ENCODE measurements around the gene HDAC4. TPM values are rescaled to one million over a fixed set of nuclear protein-coding genes. Genes with fewer than 3 reads are reported as not detected.

The HDAC4 gene
- total and polyA plus RNA-seq, 2 experiments from 2014 or later: 8.1 to 41.8 TPM

DNA sequence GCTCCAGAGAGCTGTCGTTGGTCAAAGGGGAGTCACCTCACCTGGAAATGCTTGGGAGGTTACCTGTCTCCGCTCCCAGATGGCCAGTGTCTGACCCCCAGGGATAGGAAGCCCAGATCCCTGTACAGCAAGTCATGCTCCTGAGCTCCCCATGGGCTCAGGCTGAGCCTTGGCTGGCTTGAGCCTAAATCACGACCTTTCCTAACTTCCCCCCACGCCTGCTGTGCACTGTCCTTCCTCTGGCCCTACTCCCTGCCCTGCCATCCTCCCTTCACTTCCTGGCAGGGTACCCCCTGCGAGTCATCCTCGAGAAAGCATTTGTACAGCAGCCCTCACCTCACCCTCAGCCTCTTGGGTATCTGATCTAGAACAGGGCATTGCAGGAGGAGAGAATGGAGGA, 9.2 kb upstream of the HDAC4 start:
- ATAC-seq (no peak), DNase-seq (ENCODE audit: low spot score) (no peak)
- H3K4me1 ChIP-seq (ENCODE audit: insufficient read depth): no peaks in the 10 kb centered on the region
- H3K9me2 ChIP-seq (ENCODE audit: insufficient read depth): no peaks in the 10 kb centered on the region
- H3K27me3 ChIP-seq (ENCODE audit: insufficient read depth): no peaks in the 10 kb centered on the region
- peaks cover 13% of the 10 kb centered on the region for H3K27me3 Mint-ChIP-seq (ENCODE audit: insufficient read depth, low read depth, poor library complexity)
- H3K79me2 ChIP-seq (replicated peaks; ENCODE audit: insufficient read depth): no peaks in the 10 kb centered on the region
- no peaks in the 10 kb centered on the region for H3F3A ChIP-seq (replicated peaks; ENCODE audit: low read depth)
- no peak for TF ChIP-seq CREB1 (CRISPR knock-in tag; IDR thresholded peaks at IDR 0.05; ENCODE audit: low read depth)
- TF ChIP-seq, protein P1, sequence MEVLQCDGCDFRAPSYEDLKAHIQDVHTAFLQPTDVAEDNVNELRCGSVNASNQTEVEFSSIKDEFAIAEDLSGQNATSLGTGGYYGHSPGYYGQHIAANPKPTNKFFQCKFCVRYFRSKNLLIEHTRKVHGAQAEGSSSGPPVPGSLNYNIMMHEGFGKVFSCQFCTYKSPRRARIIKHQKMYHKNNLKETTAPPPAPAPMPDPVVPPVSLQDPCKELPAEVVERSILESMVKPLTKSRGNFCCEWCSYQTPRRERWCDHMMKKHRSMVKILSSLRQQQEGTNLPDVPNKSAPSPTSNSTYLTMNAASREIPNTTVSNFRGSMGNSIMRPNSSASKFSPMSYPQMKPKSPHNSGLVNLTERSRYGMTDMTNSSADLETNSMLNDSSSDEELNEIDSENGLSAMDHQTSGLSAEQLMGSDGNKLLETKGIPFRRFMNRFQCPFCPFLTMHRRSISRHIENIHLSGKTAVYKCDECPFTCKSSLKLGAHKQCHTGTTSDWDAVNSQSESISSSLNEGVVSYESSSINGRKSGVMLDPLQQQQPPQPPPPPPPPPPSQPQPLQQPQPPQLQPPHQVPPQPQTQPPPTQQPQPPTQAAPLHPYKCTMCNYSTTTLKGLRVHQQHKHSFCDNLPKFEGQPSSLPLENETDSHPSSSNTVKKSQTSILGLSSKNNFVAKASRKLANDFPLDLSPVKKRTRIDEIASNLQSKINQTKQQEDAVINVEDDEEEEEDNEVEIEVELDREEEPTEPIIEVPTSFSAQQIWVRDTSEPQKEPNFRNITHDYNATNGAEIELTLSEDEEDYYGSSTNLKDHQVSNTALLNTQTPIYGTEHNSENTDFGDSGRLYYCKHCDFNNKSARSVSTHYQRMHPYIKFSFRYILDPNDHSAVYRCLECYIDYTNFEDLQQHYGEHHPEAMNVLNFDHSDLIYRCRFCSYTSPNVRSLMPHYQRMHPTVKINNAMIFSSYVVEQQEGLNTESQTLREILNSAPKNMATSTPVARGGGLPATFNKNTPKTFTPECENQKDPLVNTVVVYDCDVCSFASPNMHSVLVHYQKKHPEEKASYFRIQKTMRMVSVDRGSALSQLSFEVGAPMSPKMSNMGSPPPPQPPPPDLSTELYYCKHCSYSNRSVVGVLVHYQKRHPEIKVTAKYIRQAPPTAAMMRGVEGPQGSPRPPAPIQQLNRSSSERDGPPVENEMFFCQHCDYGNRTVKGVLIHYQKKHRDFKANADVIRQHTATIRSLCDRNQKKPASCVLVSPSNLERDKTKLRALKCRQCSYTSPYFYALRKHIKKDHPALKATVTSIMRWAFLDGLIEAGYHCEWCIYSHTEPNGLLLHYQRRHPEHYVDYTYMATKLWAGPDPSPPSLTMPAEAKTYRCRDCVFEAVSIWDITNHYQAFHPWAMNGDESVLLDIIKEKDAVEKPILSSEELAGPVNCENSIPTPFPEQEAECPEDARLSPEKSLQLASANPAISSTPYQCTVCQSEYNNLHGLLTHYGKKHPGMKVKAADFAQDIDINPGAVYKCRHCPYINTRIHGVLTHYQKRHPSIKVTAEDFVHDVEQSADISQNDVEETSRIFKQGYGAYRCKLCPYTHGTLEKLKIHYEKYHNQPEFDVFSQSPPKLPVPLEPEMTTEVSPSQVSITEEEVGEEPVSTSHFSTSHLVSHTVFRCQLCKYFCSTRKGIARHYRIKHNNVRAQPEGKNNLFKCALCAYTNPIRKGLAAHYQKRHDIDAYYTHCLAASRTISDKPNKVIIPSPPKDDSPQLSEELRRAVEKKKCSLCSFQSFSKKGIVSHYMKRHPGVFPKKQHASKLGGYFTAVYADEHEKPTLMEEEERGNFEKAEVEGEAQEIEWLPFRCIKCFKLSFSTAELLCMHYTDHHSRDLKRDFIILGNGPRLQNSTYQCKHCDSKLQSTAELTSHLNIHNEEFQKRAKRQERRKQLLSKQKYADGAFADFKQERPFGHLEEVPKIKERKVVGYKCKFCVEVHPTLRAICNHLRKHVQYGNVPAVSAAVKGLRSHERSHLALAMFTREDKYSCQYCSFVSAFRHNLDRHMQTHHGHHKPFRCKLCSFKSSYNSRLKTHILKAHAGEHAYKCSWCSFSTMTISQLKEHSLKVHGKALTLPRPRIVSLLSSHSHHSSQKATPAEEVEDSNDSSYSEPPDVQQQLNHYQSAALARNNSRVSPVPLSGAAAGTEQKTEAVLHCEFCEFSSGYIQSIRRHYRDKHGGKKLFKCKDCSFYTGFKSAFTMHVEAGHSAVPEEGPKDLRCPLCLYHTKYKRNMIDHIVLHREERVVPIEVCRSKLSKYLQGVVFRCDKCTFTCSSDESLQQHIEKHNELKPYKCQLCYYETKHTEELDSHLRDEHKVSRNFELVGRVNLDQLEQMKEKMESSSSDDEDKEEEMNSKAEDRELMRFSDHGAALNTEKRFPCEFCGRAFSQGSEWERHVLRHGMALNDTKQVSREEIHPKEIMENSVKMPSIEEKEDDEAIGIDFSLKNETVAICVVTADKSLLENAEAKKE (CRISPR knock-in tag; IDR thresholded peaks at IDR 0.05): no peak
- no peak for TF ChIP-seq CTCF (conservative IDR thresholded peaks at IDR 0.05; ENCODE audit: low read depth in 2 of 2)
- no peak for TF ChIP-seq STAT1 (IDR thresholded peaks at IDR 0.05; ENCODE audit: unreplicated experiment)
- no peak for TF ChIP-seq REST (IDR thresholded peaks at IDR 0.05; ENCODE audit: unreplicated experiment)
- TF ChIP-seq EZH2phosphoT487 (IDR thresholded peaks at IDR 0.05; ENCODE audit: unreplicated experiment): no peak
- TF ChIP-seq, protein P2, sequence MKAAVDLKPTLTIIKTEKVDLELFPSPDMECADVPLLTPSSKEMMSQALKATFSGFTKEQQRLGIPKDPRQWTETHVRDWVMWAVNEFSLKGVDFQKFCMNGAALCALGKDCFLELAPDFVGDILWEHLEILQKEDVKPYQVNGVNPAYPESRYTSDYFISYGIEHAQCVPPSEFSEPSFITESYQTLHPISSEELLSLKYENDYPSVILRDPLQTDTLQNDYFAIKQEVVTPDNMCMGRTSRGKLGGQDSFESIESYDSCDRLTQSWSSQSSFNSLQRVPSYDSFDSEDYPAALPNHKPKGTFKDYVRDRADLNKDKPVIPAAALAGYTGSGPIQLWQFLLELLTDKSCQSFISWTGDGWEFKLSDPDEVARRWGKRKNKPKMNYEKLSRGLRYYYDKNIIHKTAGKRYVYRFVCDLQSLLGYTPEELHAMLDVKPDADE (IDR thresholded peaks at IDR 0.05): no peak
- no peak for TF ChIP-seq ZNF114 (CRISPR knock-in tag; IDR thresholded peaks at IDR 0.05)
- no peak for TF ChIP-seq POLR2AphosphoS5 (IDR thresholded peaks at IDR 0.05; ENCODE audit: low read depth)
- TF ChIP-seq JUNB (IDR thresholded peaks at IDR 0.05; ENCODE audit: unreplicated experiment): no peak
- TF ChIP-seq NANOG (IDR thresholded peaks at IDR 0.05; ENCODE audit: borderline replicate concordance): no peak
- no peak for TF ChIP-seq ZNF331 (CRISPR knock-in tag; IDR thresholded peaks at IDR 0.05; ENCODE audit: low read depth)
- H3K36me3 ChIP-seq (ENCODE audit: insufficient read depth): no peaks in the 10 kb centered on the region
- H3K9me3 Mint-ChIP-seq: peaks cover 2% of the 10 kb centered on the region; the same call in 1 of the 3 replicates
- H2AFZ ChIP-seq: no peak overlapping the region; the same call in 1 of the 2 replicates
- no peak overlapping the region for H3K4me3 Mint-ChIP-seq
- H4K20me1 ChIP-seq (replicated peaks; ENCODE audit: insufficient read depth): no peaks in the 10 kb centered on the region
- no peak overlapping the region for H3K27ac Mint-ChIP-seq
- H3K4me2 ChIP-seq: no peak overlapping the region
- H3K4me1 Mint-ChIP-seq: peaks cover 12% of the 10 kb centered on the region
- H3K27ac ChIP-seq (ENCODE audit: low read depth): no peak overlapping the region
- no peak overlapping the region for H3K4me3 ChIP-seq
- no peaks in the 10 kb centered on the region; the same call in 2 of the 3 replicates for H3K36me3 Mint-ChIP-seq (ENCODE audit: low read depth)

All from GM23338 (cell line).